Renal pelvis (tissue), 4 donors: ENCODE measurements around the gene TMEM234. TPM values are rescaled to one million over a fixed set of nuclear protein-coding genes. Genes with fewer than 3 reads are reported as not detected.

Experiments used
- DNase-seq: peaks from one replicate; pipeline ENCODE4 v3.0.0-alpha.2; 2013
- polyA plus RNA-seq, 3 donors: library from polyadenylated mRNA; unstranded; fragments of 120-200 nt; gene quantifications; one replicate each; pipeline ENCODE4 v1.2.1, GENCODE V29; 2013; ENCODE audit not compliant: insufficient read length in 3 of 3

Gene TMEM234
- polyA plus RNA-seq, 3 donors = 24.6 to 31.9 (median 28.2) TPM

GRCh38 chr1:32201011-32201855, 20.9 kb downstream of the TMEM234 start:
- DNase-seq = peak; percentile 61

GRCh38 chr1:32200226-32201010, 21.7 kb downstream of the TMEM234 start, which contains the start of gene CCDC28B:
TSS of gene CCDC28B (plus strand) at chr1:32200595. CDS start at chr1:32201936, 1,341 bp downstream.
- peak; percentile 70 for DNase-seq

GRCh38 chr1:32199717-32200072, 22.5 kb downstream of the TMEM234 start:
- no peak for DNase-seq

GRCh38 chr1:32199043-32199716, 23.0 kb downstream of the TMEM234 start:
- DNase-seq = no peak

GRCh38 chr1:32198237-32199042, 23.7 kb downstream of the TMEM234 start:
- no peak for DNase-seq

- no peak for DNase-seq
Measured at GRCh38 chr1:32197837-32198236, 24.3 kb downstream of the TMEM234 start.

- no peak for DNase-seq
Measured at GRCh38 chr1:32197074-32197473, 25.1 kb downstream of the TMEM234 start.

GRCh38 chr1:32195972-32196823, 26.0 kb downstream of the TMEM234 start:
- DNase-seq = no peak

- no peak for DNase-seq
Measured at GRCh38 chr1:32195531-32195930, 26.6 kb downstream of the TMEM234 start.

- DNase-seq = no peak
Measured at GRCh38 chr1:32194984-32195383, 27.2 kb downstream of the TMEM234 start.

- no peak for DNase-seq
Measured at GRCh38 chr1:32192220-32192948, 29.8 kb downstream of the TMEM234 start.

GRCh38 chr1:32187850-32188249, 34.3 kb downstream of the TMEM234 start:
- DNase-seq = no peak

- DNase-seq = no peak
Measured at GRCh38 chr1:32186491-32186890, 35.7 kb downstream of the TMEM234 start.

GRCh38 chr1:32186077-32186476, 36.1 kb downstream of the TMEM234 start:
- no peak for DNase-seq

GRCh38 chr1:32184650-32185049, 37.5 kb downstream of the TMEM234 start:
- DNase-seq = no peak

- DNase-seq = no peak
Measured at GRCh38 chr1:32182060-32182459, 40.1 kb downstream of the TMEM234 start.

GRCh38 chr1:32181563-32181962, 40.6 kb downstream of the TMEM234 start:
- DNase-seq = no peak

- no peak for DNase-seq
Measured at GRCh38 chr1:32181065-32181464, 41.1 kb downstream of the TMEM234 start.

GRCh38 chr1:32180186-32181060, 41.7 kb downstream of the TMEM234 start:
- DNase-seq = peak; percentile 47
